ENCODE data around the gene IL36RN. TPM values are rescaled to one million over a fixed set of nuclear protein-coding genes. Genes with fewer than 3 reads are reported as not detected.

Gene IL36RN
- total and polyA plus RNA-seq, 12 donors: not detected

DNA sequence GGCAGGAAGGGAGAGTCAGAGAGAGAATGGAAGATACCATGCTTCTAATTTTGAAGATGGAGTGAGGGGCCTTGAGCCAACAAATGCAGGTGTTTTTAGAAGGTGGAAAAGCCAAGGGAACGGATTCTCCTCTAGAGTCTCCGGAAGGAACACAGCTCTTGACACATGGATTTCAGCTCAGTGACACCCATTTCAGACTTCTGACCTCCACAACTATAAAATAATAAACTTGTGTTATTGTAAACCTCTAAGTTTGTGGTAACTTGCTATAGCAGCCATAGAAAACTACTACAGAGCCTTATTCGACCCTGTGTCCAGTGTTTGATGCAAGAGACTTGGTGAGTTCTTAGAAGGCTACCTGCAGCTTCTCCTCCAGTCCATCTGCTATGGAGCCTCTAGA is 16.6 kb downstream of the IL36RN start:
- DNase-seq (no peak), ATAC-seq (no peak)
- Histone ChIP-seq H3K9me3 (no peaks in the 10 kb centered on the region), H3K4me3 (no peak overlapping the region), H3K4me1 (peaks cover 0 to 9% (median 0%) of the 10 kb centered on the region in 9 donors), H3K27me3 (no peaks in the 10 kb centered on the region), H3K27ac (no peak overlapping the region), H3K36me3 (no peaks in the 10 kb centered on the region)
- intact Hi-C loops (cut with DNase I): no loop called here
- TF ChIP-seq, protein P1, sequence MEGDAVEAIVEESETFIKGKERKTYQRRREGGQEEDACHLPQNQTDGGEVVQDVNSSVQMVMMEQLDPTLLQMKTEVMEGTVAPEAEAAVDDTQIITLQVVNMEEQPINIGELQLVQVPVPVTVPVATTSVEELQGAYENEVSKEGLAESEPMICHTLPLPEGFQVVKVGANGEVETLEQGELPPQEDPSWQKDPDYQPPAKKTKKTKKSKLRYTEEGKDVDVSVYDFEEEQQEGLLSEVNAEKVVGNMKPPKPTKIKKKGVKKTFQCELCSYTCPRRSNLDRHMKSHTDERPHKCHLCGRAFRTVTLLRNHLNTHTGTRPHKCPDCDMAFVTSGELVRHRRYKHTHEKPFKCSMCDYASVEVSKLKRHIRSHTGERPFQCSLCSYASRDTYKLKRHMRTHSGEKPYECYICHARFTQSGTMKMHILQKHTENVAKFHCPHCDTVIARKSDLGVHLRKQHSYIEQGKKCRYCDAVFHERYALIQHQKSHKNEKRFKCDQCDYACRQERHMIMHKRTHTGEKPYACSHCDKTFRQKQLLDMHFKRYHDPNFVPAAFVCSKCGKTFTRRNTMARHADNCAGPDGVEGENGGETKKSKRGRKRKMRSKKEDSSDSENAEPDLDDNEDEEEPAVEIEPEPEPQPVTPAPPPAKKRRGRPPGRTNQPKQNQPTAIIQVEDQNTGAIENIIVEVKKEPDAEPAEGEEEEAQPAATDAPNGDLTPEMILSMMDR (IDR thresholded peaks at IDR 0.05): no peak
- WGBS, 2 donors: 88 to 92% methylated on average over 3 of the region's 3 CpGs

- no peak for ATAC-seq
- TF ChIP-seq, protein P1 (IDR thresholded peaks at IDR 0.05): no peak
- DNase-seq: no peak
- H3K4me3 ChIP-seq: no peak overlapping the region
- H3K4me1 ChIP-seq: peaks cover 0 to 9% (median 0%) of the 10 kb centered on the region in 9 donors
- H3K9me3 ChIP-seq: no peaks in the 10 kb centered on the region
- H3K36me3 ChIP-seq: no peaks in the 10 kb centered on the region
- WGBS, 2 donors: 74 to 78% methylated on average over 3 of the region's 3 CpGs
- H3K27ac ChIP-seq: no peak overlapping the region
- H3K27me3 ChIP-seq: peaks cover 0 to 11% (median 0%) of the 10 kb centered on the region in 7 donors
- intact Hi-C loops (cut with DNase I): no loop called here
Measured at GRCh38 chr2:113076954-113077669, 18.1 kb downstream of the IL36RN start.

GRCh38 chr2:113077921-113078320 is 18.9 kb downstream of the IL36RN start:
- Histone ChIP-seq H3K9me3 (no peaks in the 10 kb centered on the region), H3K4me3 (no peak overlapping the region), H3K27ac (no peak overlapping the region), H3K4me1 (peaks cover 0 to 9% (median 0%) of the 10 kb centered on the region in 9 donors), H3K27me3 (peaks cover 0 to 11% (median 0%) of the 10 kb centered on the region in 7 donors), H3K36me3 (no peaks in the 10 kb centered on the region)
- intact Hi-C loops (cut with DNase I): no loop called here
- TF ChIP-seq, protein P1 (IDR thresholded peaks at IDR 0.05): no peak
- no peak for DNase-seq
- ATAC-seq: no peak
- 68 to 92% methylated on average over 1 of the region's 1 CpG for WGBS, 2 donors

GRCh38 chr2:113078350-113078839 is 19.4 kb downstream of the IL36RN start:
- 50 to 70% methylated on average over 6 of the region's 6 CpGs for WGBS, 2 donors
- intact Hi-C loops (cut with DNase I): no loop called here
- Histone ChIP-seq H3K4me1 (peaks cover 0 to 9% (median 0%) of the 10 kb centered on the region in 9 donors), H3K36me3 (no peaks in the 10 kb centered on the region), H3K27ac (no peak overlapping the region), H3K9me3 (no peaks in the 10 kb centered on the region), H3K4me3 (no peak overlapping the region), H3K27me3 (peaks cover 0 to 14% (median 0%) of the 10 kb centered on the region in 7 donors)
- DNase-seq: no peak
- peak in 2 of 8 donors; percentile 54 to 59 for ATAC-seq
- TF ChIP-seq, protein P1 (IDR thresholded peaks at IDR 0.05): no peak
